Measurements from ENCODE around the gene ADARB2.

ADARB2 gene

DNA sequence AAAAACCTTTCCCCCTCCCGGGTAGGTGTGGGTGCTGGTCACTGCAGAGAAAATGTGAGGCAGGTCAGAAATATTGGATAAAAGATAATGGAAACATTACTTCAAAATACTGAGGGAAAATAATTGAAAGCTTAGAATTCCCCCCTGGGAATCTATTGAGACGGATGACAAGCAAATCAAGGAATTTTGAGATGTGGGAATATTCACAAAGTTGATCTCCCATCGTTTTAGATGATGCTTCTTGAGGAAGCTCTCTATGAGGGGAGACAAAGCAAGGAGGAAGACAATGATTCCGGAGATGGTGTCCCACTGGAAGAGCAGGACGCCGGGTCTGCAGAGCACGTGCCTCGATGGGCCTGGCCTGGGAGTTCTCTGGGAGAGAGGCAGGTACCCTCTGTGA lies 470.2 kb downstream of the ADARB2 start:
- no peak for TF ChIP-seq TCF12 (IDR thresholded peaks at IDR 0.05; ENCODE audit: low read depth)
- TF ChIP-seq EP300 (IDR thresholded peaks at IDR 0.05; ENCODE audit: borderline replicate concordance) = no peak
- no peak for TF ChIP-seq YY1 (IDR thresholded peaks at IDR 0.05; ENCODE audit: low read depth)
- no peak for TF ChIP-seq ZBTB7A (IDR thresholded peaks at IDR 0.05; ENCODE audit: low read depth)
- no peak for TF ChIP-seq CEBPB (IDR thresholded peaks at IDR 0.05)
- no peak for TF ChIP-seq CREB1 (IDR thresholded peaks at IDR 0.05; ENCODE audit: low read depth)
- TF ChIP-seq EGR1 (IDR thresholded peaks at IDR 0.05) = no peak
- TF ChIP-seq REST (IDR thresholded peaks at IDR 0.05; ENCODE audit: low read depth) = no peak

- TF ChIP-seq USF1 (IDR thresholded peaks at IDR 0.05) (no peak), ZBTB7A (IDR thresholded peaks at IDR 0.05; ENCODE audit: low read depth) (no peak), NFIC (IDR thresholded peaks at IDR 0.05) (no peak), FOXM1 (IDR thresholded peaks at IDR 0.05; ENCODE audit: borderline replicate concordance, low read depth) (no peak), TCF12 (IDR thresholded peaks at IDR 0.05; ENCODE audit: low read depth) (no peak), TAF1 (IDR thresholded peaks at IDR 0.05; ENCODE audit: low read depth) (no peak), REST (IDR thresholded peaks at IDR 0.05; ENCODE audit: low read depth) (no peak)
- TF ChIP-seq, protein P1, sequence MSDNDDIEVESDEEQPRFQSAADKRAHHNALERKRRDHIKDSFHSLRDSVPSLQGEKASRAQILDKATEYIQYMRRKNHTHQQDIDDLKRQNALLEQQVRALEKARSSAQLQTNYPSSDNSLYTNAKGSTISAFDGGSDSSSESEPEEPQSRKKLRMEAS (IDR thresholded peaks at IDR 0.05) = no peak
Observed at GRCh38 chr10:1266033-1266802, 471.1 kb downstream of the ADARB2 start.

DNA sequence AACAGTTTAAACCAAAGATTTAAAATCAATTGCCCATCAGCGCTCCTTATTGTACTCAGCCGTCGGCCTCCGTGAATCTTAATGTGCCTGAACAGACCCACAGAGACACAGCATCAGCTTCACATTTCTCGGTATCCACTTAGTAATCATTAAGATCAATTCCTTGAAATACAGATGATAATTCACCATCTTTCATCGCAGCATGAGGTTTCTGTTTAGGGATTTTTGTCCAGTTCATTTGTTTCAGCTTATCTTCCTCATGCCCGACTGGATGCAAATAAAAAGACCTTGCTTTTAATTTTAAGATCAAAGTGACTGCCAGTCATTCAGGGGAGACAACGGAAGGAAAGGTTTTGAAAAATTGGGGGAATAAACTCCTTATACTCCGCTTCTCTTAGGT lies 473.3 kb downstream of the ADARB2 start:
- TF ChIP-seq, protein P1 (IDR thresholded peaks at IDR 0.05) = no peak
- no peak for TF ChIP-seq FOXM1 (IDR thresholded peaks at IDR 0.05; ENCODE audit: borderline replicate concordance, low read depth)

- no peak for TF ChIP-seq TAF1 (IDR thresholded peaks at IDR 0.05; ENCODE audit: low read depth)
- no peak for TF ChIP-seq FOXM1 (IDR thresholded peaks at IDR 0.05; ENCODE audit: borderline replicate concordance, low read depth)
- TF ChIP-seq TEAD4 (IDR thresholded peaks at IDR 0.05) = no peak
- no peak for TF ChIP-seq NFIC (IDR thresholded peaks at IDR 0.05)
- no peak for TF ChIP-seq YY1 (IDR thresholded peaks at IDR 0.05; ENCODE audit: low read depth)
- no peak for TF ChIP-seq REST (IDR thresholded peaks at IDR 0.05; ENCODE audit: low read depth)
- TF ChIP-seq CREB1 (IDR thresholded peaks at IDR 0.05; ENCODE audit: low read depth) = no peak
- no peak for TF ChIP-seq ZBTB7A (IDR thresholded peaks at IDR 0.05; ENCODE audit: low read depth)
Observed at GRCh38 chr10:1257274-1257673, 480.1 kb downstream of the ADARB2 start.

DNA sequence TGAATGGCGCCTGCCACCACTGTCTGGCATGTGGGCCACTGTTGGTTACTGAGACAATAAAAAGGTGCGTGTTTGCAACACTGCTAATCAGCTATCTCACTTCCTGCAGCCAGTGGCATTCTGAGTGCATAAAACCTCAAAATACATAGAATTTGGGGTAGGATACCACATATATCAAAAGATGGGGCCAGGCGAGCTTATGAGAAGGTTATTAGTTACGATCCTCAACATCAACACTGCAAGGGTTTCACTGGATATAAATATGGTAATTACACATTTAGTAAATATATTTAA lies 480.9 kb downstream of the ADARB2 start:
- TF ChIP-seq EP300 (IDR thresholded peaks at IDR 0.05; ENCODE audit: borderline replicate concordance) (no peak), ZBTB7A (IDR thresholded peaks at IDR 0.05; ENCODE audit: low read depth) (no peak), FOXM1 (IDR thresholded peaks at IDR 0.05; ENCODE audit: borderline replicate concordance, low read depth) (no peak), TEAD4 (IDR thresholded peaks at IDR 0.05) (no peak), YY1 (IDR thresholded peaks at IDR 0.05; ENCODE audit: low read depth) (no peak), NFIC (IDR thresholded peaks at IDR 0.05) (no peak), CEBPB (IDR thresholded peaks at IDR 0.05) (no peak), RAD21 (IDR thresholded peaks at IDR 0.05; ENCODE audit: low read depth) (no peak), REST (IDR thresholded peaks at IDR 0.05; ENCODE audit: low read depth) (no peak), USF1 (IDR thresholded peaks at IDR 0.05) (no peak), EGR1 (IDR thresholded peaks at IDR 0.05) (no peak), TAF1 (IDR thresholded peaks at IDR 0.05; ENCODE audit: low read depth) (no peak)
- TF ChIP-seq, protein P1 (IDR thresholded peaks at IDR 0.05) = no peak

All from Ishikawa (cell line).